A673 (cell line): ENCODE data around the gene MINK1. TPM values are rescaled to one million over a fixed set of nuclear protein-coding genes. Genes with fewer than 3 reads are reported as not detected.

Experiments used
- BruUV-seq: library from RNA; stranded (reverse); fragments of 400-500 nt; replicated peaks from 2 replicates; lab custom pipeline; 2021; lab: Mats Ljungman, UMichigan
- CTCF ChIA-PET: fragments of 300-600 bp; sonication (Branson Sonifier 250); formaldehyde crosslinking; loops from one replicate; lab custom pipeline; 2022; ENCODE audit warnings: antibody characterized with exemption; lab: Charles Lee
- POLR2A ChIA-PET: fragments of 300-600 bp; sonication (Branson Sonifier 250); formaldehyde crosslinking; loops from one replicate; lab custom pipeline; 2022; ENCODE audit warnings: antibody characterized with exemption; ENCODE audit not compliant: low non-redundant PET; lab: Charles Lee
- DNase-seq: peaks from one replicate; pipeline ENCODE4 v3.0.0-alpha.2; 2015; ENCODE audit warnings: low spot score
- H3K27ac ChIP-seq: fragments of 200-600 bp; sonication (generic); 2 replicates; pipeline ENCODE4 v1.5.1; 2016; ENCODE audit warnings: mixed run types, low read depth, mild to moderate bottlenecking, mixed read lengths, antibody characterized with exemption, low read length; ENCODE audit not compliant: poor library complexity, severe bottlenecking
- H3K27me3 ChIP-seq: fragments of 200-600 bp; sonication (generic); replicated peaks from 2 replicates; pipeline ENCODE4 v1.6.1; 2017; ENCODE audit warnings: mixed run types, low read depth, mild to moderate bottlenecking, mixed read lengths, antibody characterized with exemption, low read length; ENCODE audit not compliant: insufficient read depth, poor library complexity
- H3K36me3 ChIP-seq: fragments of 200-600 bp; sonication (generic); 2 replicates; pipeline ENCODE4 v1.6.1; 2016; ENCODE audit warnings: mixed run types, mild to moderate bottlenecking, mixed read lengths, antibody characterized with exemption, low read length; ENCODE audit not compliant: insufficient read depth, poor library complexity, severe bottlenecking
- H3K4me1 ChIP-seq: fragments of 200-600 bp; sonication (generic); 2 replicates; pipeline ENCODE4 v1.6.1; 2017; ENCODE audit warnings: mixed run types, mild to moderate bottlenecking, mixed read lengths, antibody characterized with exemption, low read length; ENCODE audit not compliant: insufficient read depth, poor library complexity, severe bottlenecking
- H3K4me3 ChIP-seq: fragments of 200-600 bp; sonication (generic); 2 replicates; pipeline ENCODE4 v1.5.1; 2016; ENCODE audit warnings: low read depth, mixed run types, mild to moderate bottlenecking, mixed read lengths, low read length; ENCODE audit not compliant: poor library complexity, severe bottlenecking
- H3K9me3 ChIP-seq: fragments of 200-600 bp; sonication (generic); 2 replicates; pipeline ENCODE4 v1.6.1; 2016; ENCODE audit warnings: mixed run types, low read depth, mild to moderate bottlenecking, mixed read lengths, antibody characterized with exemption, low read length; ENCODE audit not compliant: poor library complexity, severe bottlenecking
- EZH2 ChIP-seq: fragments of 200-600 bp; sonication (generic); IDR thresholded peaks from 2 replicates; pipeline ENCODE4 v1.6.1; 2017; ENCODE audit warnings: borderline replicate concordance, low read depth, mild to moderate bottlenecking, mixed read lengths, antibody characterized with exemption, low read length; ENCODE audit not compliant: poor library complexity, severe bottlenecking
- intact Hi-C: fragments of 100-400 bp; cut with micrococcal nuclease; formaldehyde crosslinking; loops from one replicate; pipeline ENCODE4 v1.10.0; 2022; ENCODE audit not compliant: unreplicated experiment
- total RNA-seq: library from RNA; stranded (reverse); gene quantifications from 2 replicates; pipeline ENCODE4 v1.2.3, GENCODE V29; 2021
- TF ChIP-seq, protein P1 (sequence below): fragments of 300-800, 200-600 bp; sonication (generic); conservative IDR thresholded peaks from 2 replicates; pipeline ENCODE4 v1.5.1; 2017; ENCODE audit warnings: low read depth, mild to moderate bottlenecking, antibody characterized with exemption, low read length, moderate library complexity, mixed read lengths

MINK1 gene
- total RNA-seq, 1 experiment from 2014 or later = 67.7 TPM

DNA sequence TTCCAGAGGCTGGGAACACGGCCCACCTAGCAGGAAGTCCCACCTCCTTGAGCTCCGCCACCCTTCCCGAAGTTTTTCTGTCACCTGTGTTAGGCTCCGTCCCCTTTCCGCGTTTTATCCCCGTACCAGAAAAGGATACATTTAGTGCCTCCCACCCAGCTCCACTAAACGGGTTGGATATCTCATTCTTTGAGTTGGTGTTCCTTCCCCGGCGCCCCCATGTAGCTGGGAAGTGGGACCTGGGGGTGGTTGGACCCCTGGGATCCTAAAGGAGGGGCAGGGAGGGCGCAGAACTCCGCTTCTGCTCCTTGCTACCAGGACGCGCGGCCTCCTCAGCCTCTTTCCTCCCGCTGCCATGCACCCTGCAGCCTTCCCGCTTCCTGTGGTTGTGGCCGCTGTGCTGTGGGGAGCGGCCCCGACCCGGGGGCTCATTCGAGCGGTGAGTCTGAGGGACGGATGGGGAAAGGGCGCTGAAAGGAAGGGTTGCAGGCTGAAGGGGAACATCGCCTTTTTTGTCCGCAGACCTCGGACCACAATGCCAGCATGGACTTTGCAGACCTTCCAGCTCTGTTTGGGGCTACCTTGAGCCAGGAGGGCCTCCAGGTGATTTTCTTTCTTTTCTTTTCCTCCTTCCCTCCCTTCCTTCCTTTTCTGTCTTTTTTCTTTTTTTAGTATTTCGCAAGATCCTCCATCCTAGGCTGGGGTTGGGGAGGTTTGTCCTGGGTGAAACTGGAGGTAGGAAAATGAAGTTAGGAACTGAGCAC is 107.6 kb downstream of the MINK1 start:
- ChIA-PET POLR2A (interaction anchor here (0.5 to 0.6 kb wide), 2 partner anchors 95 to 439 kb away, joined by 4 to 7 read pairs; partner anchors contain the start of gene SLC52A1), CTCF (interaction anchor here (0.5 kb wide), 1 partner anchor 8 kb away, joined by 4 read pairs; the partner anchor contains the start of gene PFN1)
- H3K9me3 ChIP-seq = no peaks in the 10 kb centered on the region
- TF ChIP-seq, protein P1, sequence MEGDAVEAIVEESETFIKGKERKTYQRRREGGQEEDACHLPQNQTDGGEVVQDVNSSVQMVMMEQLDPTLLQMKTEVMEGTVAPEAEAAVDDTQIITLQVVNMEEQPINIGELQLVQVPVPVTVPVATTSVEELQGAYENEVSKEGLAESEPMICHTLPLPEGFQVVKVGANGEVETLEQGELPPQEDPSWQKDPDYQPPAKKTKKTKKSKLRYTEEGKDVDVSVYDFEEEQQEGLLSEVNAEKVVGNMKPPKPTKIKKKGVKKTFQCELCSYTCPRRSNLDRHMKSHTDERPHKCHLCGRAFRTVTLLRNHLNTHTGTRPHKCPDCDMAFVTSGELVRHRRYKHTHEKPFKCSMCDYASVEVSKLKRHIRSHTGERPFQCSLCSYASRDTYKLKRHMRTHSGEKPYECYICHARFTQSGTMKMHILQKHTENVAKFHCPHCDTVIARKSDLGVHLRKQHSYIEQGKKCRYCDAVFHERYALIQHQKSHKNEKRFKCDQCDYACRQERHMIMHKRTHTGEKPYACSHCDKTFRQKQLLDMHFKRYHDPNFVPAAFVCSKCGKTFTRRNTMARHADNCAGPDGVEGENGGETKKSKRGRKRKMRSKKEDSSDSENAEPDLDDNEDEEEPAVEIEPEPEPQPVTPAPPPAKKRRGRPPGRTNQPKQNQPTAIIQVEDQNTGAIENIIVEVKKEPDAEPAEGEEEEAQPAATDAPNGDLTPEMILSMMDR = no peak
- TF ChIP-seq EZH2 = no peak
- TSS peak; percentile 79 for BruUV-seq
- H3K27me3 ChIP-seq = no peaks in the 10 kb centered on the region
- H3K36me3 ChIP-seq = peaks cover 47% of the 10 kb centered on the region
- intact Hi-C loops = no loop called here
- no peak for DNase-seq
- H3K4me1 ChIP-seq = peaks cover 30% of the 10 kb centered on the region
- H3K4me3 ChIP-seq = peak overlapping the region; percentile 75
- H3K27ac ChIP-seq = peak overlapping the region; percentile 94

DNA sequence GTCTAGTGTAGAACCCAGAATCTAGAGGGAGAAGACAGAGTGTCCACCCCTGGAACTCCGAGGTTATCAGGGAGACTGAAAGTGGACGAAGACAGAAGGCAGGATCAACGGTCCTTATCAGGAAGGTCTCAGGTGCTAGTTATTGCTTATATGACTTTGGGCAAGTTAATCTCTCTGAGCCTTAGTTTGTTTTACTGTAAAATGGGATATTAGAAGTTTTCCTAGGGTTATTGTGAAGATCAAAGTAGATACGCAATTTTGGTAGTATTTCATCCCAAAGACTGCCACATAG is 108.1 kb downstream of the MINK1 start:
- Histone ChIP-seq H3K4me3 (peak overlapping the region; percentile 75), H3K9me3 (no peaks in the 10 kb centered on the region), H3K27ac (peak overlapping the region; percentile 94), H3K27me3 (no peaks in the 10 kb centered on the region), H3K36me3 (peaks cover 52% of the 10 kb centered on the region), H3K4me1 (peaks cover 36% of the 10 kb centered on the region)
- TF ChIP-seq, protein P1 = no peak
- TF ChIP-seq EZH2 = no peak
- intact Hi-C loops = no loop called here
- ChIA-PET CTCF (no interaction called here), POLR2A (no interaction called here)
- no peak for DNase-seq
- BruUV-seq = no TSS peak

DNA sequence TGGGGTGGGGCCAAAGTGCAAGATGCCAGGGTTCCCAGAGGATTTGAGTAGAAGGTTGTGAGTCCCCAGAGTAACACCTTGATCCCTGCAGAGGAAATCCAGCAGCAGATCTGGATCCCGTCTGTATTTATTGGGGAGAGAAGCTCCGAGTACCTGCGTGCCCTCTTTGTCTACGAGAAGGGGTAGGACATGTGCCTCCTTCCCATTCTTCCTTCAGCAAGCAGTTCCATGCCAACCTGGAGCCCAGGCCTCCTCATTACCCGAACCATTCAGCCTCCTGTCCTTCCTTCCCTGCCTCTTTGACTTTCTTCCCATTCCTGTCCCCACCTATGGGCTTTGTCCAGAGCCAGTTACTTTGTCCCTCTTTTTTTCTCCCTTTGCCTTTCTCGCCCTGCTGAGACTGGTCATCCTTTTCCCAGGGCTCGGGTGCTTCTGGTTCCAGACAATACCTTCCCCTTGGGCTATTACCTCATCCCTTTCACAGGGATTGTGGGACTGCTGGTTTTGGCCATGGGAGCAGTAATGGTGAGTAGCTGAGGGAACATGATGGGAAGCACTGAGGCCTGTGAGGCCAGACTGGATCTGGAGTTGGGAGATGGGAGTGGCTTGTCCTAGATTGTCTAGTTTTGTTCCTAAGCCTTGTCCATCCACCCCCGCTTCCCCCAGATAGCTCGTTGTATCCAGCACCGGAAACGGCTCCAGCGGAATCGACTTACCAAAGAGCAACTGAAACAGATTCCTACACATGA is 109.8 kb downstream of the MINK1 start:
- intact Hi-C loops = no loop called here
- POLR2A ChIA-PET = no interaction called here
- BruUV-seq = no TSS peak

More for the DNA sequence above, 109.8 kb downstream of the MINK1 start:
- H3K27ac ChIP-seq = peak overlapping the region; percentile 99
- CTCF ChIA-PET = no interaction called here
- TF ChIP-seq EZH2 = no peak
- TF ChIP-seq, protein P1 = no peak
- H3K27me3 ChIP-seq = no peaks in the 10 kb centered on the region
- DNase-seq = no peak
- no peaks in the 10 kb centered on the region for H3K9me3 ChIP-seq
- H3K4me3 ChIP-seq = no peak overlapping the region
- H3K4me1 ChIP-seq = peaks cover 41% of the 10 kb centered on the region
- H3K36me3 ChIP-seq = peaks cover 48% of the 10 kb centered on the region
